ENCODE results near the gene TSPAN8.

DNA sequence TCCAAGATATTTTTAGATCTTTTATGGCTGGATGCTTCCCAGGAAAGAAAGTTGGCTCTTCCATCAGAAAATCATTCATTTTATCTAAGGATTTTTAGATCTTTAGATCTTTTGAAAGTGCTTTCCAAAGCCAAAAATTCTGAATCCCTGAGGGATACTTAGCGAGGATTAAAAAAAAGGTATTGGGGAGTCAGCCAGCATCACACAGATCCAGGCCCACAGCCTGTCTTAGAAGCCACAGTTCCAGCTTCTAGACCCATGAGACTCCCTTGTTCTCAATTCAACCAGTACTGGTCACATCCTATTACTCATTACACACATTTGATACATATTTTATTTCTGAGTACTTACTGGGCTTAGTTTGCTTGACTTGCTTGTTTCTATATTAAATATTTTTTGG, 49.9 kb downstream of the TSPAN8 start:
- TF ChIP-seq TCF7 (IDR thresholded peaks at IDR 0.05; ENCODE audit: borderline replicate concordance) (no peak), ZBED1 (IDR thresholded peaks at IDR 0.05; ENCODE audit: borderline replicate concordance) (no peak), POLR2A (IDR thresholded peaks at IDR 0.05; ENCODE audit: low read depth, low read length) (no peak), JUND (IDR thresholded peaks at IDR 0.05; ENCODE audit: low read depth, low read length) (no peak), JUNB (IDR thresholded peaks at IDR 0.05) (no peak), POLR2AphosphoS5 (IDR thresholded peaks at IDR 0.05; ENCODE audit: low read length) (no peak), POLR2AphosphoS2 (IDR thresholded peaks at IDR 0.05; ENCODE audit: low read depth, low read length) (no peak), EZH2 (IDR thresholded peaks at IDR 0.05; ENCODE audit: borderline replicate concordance, control insufficient read depth, low read depth, low read length) (no peak), PAX8 (IDR thresholded peaks at IDR 0.05) (no peak)
- TF ChIP-seq, protein P1, sequence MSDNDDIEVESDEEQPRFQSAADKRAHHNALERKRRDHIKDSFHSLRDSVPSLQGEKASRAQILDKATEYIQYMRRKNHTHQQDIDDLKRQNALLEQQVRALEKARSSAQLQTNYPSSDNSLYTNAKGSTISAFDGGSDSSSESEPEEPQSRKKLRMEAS (IDR thresholded peaks at IDR 0.05; ENCODE audit: low read depth, low read length) = no peak
- TF ChIP-seq, protein P2, sequence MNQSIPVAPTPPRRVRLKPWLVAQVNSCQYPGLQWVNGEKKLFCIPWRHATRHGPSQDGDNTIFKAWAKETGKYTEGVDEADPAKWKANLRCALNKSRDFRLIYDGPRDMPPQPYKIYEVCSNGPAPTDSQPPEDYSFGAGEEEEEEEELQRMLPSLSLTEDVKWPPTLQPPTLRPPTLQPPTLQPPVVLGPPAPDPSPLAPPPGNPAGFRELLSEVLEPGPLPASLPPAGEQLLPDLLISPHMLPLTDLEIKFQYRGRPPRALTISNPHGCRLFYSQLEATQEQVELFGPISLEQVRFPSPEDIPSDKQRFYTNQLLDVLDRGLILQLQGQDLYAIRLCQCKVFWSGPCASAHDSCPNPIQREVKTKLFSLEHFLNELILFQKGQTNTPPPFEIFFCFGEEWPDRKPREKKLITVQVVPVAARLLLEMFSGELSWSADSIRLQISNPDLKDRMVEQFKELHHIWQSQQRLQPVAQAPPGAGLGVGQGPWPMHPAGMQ (IDR thresholded peaks at IDR 0.05; ENCODE audit: borderline replicate concordance) = no peak
- TF ChIP-seq, protein P3, sequence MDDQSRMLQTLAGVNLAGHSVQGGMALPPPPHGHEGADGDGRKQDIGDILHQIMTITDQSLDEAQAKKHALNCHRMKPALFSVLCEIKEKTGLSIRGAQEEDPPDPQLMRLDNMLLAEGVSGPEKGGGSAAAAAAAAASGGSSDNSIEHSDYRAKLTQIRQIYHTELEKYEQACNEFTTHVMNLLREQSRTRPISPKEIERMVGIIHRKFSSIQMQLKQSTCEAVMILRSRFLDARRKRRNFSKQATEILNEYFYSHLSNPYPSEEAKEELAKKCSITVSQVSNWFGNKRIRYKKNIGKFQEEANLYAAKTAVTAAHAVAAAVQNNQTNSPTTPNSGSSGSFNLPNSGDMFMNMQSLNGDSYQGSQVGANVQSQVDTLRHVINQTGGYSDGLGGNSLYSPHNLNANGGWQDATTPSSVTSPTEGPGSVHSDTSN (IDR thresholded peaks at IDR 0.05; ENCODE audit: insufficient replicate concordance, low read depth, low read length) = no peak
